Trophoblast cell (in vitro differentiated cells and primary cell): ENCODE results near the gene DNAJC13. TPM values are rescaled to one million over a fixed set of nuclear protein-coding genes. Genes with fewer than 3 reads are reported as not detected.

Experiments used
- DNase-seq, 2 donors: peaks; one replicate each; pipeline ENCODE4 v3.0.0-alpha.2; 2016
- H2AFZ ChIP-seq: 2 replicates; pipeline ENCODE4 v1.6.1; 2013; ENCODE audit warnings: low read length, moderate library complexity, mild to moderate bottlenecking; ENCODE audit not compliant: insufficient read depth, poor library complexity
- H2AK5ac ChIP-seq: 2 replicates; pipeline ENCODE4 v1.6.1; 2013; ENCODE audit warnings: mild to moderate bottlenecking, low read length
- H2BK120ac ChIP-seq: 2 replicates; pipeline ENCODE4 v1.6.1; 2013; ENCODE audit warnings: low read length, mild to moderate bottlenecking, moderate library complexity; ENCODE audit not compliant: insufficient read depth, poor library complexity
- H2BK12ac ChIP-seq: 2 replicates; pipeline ENCODE4 v1.6.1; 2013; ENCODE audit warnings: mild to moderate bottlenecking, low read length, moderate library complexity
- H2BK5ac ChIP-seq: 2 replicates; pipeline ENCODE4 v1.6.1; 2013; ENCODE audit warnings: low read length, low read depth, moderate library complexity, mild to moderate bottlenecking; ENCODE audit not compliant: poor library complexity
- H3K14ac ChIP-seq: 2 replicates; pipeline ENCODE4 v1.6.1; 2013; ENCODE audit warnings: mild to moderate bottlenecking, low read length
- H3K18ac ChIP-seq: 2 replicates; pipeline ENCODE4 v1.6.1; 2013; ENCODE audit warnings: mild to moderate bottlenecking, low read length
- H3K23ac ChIP-seq: 2 replicates; pipeline ENCODE4 v1.6.1; 2013; ENCODE audit warnings: low read length
- H3K27ac ChIP-seq: 2 replicates; pipeline ENCODE4 v1.5.1; 2013; ENCODE audit warnings: low read depth, mild to moderate bottlenecking, inconsistent platforms, low read length, moderate library complexity
- H3K27me3 ChIP-seq: 2 replicates; pipeline ENCODE4 v1.6.1; 2013; ENCODE audit warnings: inconsistent platforms, mild to moderate bottlenecking, low read length, moderate library complexity; ENCODE audit not compliant: insufficient read depth
- H3K36me3 ChIP-seq, 2 experiments: 1 replicate in 1 of 2; 2 replicates in 1 of 2; pipeline ENCODE4 v1.6.1; 2013; ENCODE audit warnings: low read length in 2 of 2, mild to moderate bottlenecking in 2 of 2, moderate library complexity in 1 of 2; ENCODE audit not compliant: insufficient read depth in 2 of 2, control insufficient read depth in 1 of 2
- H3K4ac ChIP-seq: 2 replicates; pipeline ENCODE4 v1.6.1; 2013; ENCODE audit warnings: low read depth, mild to moderate bottlenecking, low read length, moderate library complexity
- H3K4me1 ChIP-seq, 2 experiments: 1 replicate in 1 of 2; 2 replicates in 1 of 2; pipeline ENCODE4 v1.6.1; 2013; ENCODE audit warnings: low read length in 2 of 2, mild to moderate bottlenecking in 2 of 2, moderate library complexity in 1 of 2; ENCODE audit not compliant: insufficient read depth in 2 of 2, control insufficient read depth in 1 of 2
- H3K4me2 ChIP-seq: 2 replicates; pipeline ENCODE4 v1.6.1; 2013; ENCODE audit warnings: inconsistent platforms, mild to moderate bottlenecking, low read length, moderate library complexity
- H3K4me3 ChIP-seq: 2 replicates; pipeline ENCODE4 v1.5.1; 2013; ENCODE audit warnings: mild to moderate bottlenecking, low read depth, low read length, inconsistent platforms
- H3K79me1 ChIP-seq: one replicate; pipeline ENCODE4 v1.6.1; 2013; ENCODE audit warnings: low read length
- H3K79me2 ChIP-seq: 2 replicates; pipeline ENCODE4 v1.6.1; 2013; ENCODE audit warnings: low read length, mild to moderate bottlenecking; ENCODE audit not compliant: control insufficient read depth, insufficient read depth, poor library complexity
- H3K9ac ChIP-seq: 2 replicates; pipeline ENCODE4 v1.6.1; 2013; ENCODE audit warnings: mild to moderate bottlenecking, low read length
- H3K9me3 ChIP-seq: 2 replicates; pipeline ENCODE4 v1.6.1; 2013; ENCODE audit warnings: low read depth, mild to moderate bottlenecking, control low read depth, inconsistent platforms, low read length; ENCODE audit not compliant: insufficient read depth
- H4K12ac ChIP-seq: 2 replicates; pipeline ENCODE4 v1.6.1; 2013; ENCODE audit warnings: low read depth, mild to moderate bottlenecking, low read length, moderate library complexity
- H4K8ac ChIP-seq: 2 replicates; pipeline ENCODE4 v1.6.1; 2013; ENCODE audit warnings: low read depth, mild to moderate bottlenecking, low read length, moderate library complexity
- H4K91ac ChIP-seq: one replicate; pipeline ENCODE4 v1.6.1; 2013; ENCODE audit warnings: low read depth, mild to moderate bottlenecking, low read length, moderate library complexity
- WGBS: extraction: QIAGEN DNeasy Blood & Tissue Kit; methylation state at CpG from one replicate; pipeline ENCODE4 v1.1.7; 2013; ENCODE audit warnings: missing lambda C conversion rate; ENCODE audit not compliant: insufficient read length, insufficient coverage; ENCODE audit errors: extremely low coverage; 5-methylcytosine and 5-hydroxymethylcytosine counted together
- polyA plus RNA-seq: library from polyadenylated mRNA; stranded (reverse); fragments of 200-250 nt; gene quantifications from 2 replicates; pipeline ENCODE4 v1.2.3, GENCODE V29; 2013

DNAJC13 gene, protein sequence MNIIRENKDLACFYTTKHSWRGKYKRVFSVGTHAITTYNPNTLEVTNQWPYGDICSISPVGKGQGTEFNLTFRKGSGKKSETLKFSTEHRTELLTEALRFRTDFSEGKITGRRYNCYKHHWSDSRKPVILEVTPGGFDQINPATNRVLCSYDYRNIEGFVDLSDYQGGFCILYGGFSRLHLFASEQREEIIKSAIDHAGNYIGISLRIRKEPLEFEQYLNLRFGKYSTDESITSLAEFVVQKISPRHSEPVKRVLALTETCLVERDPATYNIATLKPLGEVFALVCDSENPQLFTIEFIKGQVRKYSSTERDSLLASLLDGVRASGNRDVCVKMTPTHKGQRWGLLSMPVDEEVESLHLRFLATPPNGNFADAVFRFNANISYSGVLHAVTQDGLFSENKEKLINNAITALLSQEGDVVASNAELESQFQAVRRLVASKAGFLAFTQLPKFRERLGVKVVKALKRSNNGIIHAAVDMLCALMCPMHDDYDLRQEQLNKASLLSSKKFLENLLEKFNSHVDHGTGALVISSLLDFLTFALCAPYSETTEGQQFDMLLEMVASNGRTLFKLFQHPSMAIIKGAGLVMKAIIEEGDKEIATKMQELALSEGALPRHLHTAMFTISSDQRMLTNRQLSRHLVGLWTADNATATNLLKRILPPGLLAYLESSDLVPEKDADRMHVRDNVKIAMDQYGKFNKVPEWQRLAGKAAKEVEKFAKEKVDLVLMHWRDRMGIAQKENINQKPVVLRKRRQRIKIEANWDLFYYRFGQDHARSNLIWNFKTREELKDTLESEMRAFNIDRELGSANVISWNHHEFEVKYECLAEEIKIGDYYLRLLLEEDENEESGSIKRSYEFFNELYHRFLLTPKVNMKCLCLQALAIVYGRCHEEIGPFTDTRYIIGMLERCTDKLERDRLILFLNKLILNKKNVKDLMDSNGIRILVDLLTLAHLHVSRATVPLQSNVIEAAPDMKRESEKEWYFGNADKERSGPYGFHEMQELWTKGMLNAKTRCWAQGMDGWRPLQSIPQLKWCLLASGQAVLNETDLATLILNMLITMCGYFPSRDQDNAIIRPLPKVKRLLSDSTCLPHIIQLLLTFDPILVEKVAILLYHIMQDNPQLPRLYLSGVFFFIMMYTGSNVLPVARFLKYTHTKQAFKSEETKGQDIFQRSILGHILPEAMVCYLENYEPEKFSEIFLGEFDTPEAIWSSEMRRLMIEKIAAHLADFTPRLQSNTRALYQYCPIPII (N-terminal part only)
- 15.2 and 15.9 TPM in 2 replicates for polyA plus RNA-seq

DNA sequence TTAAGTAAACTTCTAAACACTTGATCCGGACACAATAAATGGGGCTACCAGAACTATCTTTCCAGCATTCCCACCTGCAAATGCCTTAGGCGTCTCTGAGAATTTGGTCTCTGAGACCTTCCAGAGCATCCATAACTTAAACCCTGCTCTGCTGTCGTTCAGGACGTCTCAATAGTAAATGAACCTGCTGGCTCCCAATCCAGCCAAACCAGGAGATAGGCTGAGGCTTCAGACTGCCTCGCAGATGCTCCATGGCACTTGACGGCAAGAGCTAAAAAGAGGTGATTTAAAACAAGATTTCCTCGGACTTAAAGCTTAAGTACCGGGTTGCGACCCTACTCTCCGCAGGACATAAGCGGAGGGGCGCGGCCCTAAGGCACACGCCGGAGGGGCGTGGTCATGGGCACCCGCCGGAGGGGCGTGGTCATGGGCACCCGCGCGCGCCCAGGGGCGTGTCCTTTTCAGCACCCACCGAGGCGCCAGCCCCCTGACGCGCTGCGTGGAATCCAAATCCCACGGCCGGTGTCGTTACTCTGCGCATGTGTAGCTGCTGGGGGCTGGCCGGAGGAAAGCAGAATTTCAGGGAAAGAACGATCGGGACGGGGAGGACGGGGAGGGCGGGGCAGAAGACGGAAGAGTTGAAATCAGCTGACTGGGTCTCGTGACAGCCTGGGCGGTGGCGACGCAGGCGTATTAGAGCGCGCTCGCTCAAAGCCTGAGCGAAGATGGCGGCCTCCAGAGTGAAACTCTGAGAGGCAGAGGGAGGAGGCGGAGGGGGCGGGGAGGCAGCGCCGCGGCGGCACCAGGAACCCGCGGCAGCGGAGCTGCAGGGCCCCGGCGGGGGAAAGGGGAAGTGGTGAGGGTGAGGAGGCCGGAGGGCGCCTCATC lies at the start of gene DNAJC13:
TSS of gene DNAJC13 (plus strand) at position 696 of the 888 bp plus-strand sequence. CDS start 17,049 bp downstream, outside the sequence.
- H4K91ac ChIP-seq: peak within 1 kb of the TSS; percentile 95
- H3K4me3 ChIP-seq: peak within 1 kb of the TSS; percentile 93
- peak; percentile 92 to 95 for DNase-seq
- H2BK120ac ChIP-seq: peak within 1 kb of the TSS; percentile 88
- no peaks in the 10 kb centered on the region for H3K9me3 ChIP-seq
- H3K4me2 ChIP-seq: peak within 1 kb of the TSS; percentile 91
- H3K4ac ChIP-seq: peak within 1 kb of the TSS; percentile 71
- H4K8ac ChIP-seq: peak within 1 kb of the TSS; percentile 94
- peak within 1 kb of the TSS; percentile 93 for H3K27ac ChIP-seq
- H4K12ac ChIP-seq: peak within 1 kb of the TSS; percentile 96
- peak within 1 kb of the TSS; percentile 97 for H3K14ac ChIP-seq
- peaks cover 5% of the 10 kb centered on the region for H3K79me2 ChIP-seq
- H3K79me1 ChIP-seq: peaks cover 12% of the 10 kb centered on the region
- H3K23ac ChIP-seq: no peak within 1 kb of the TSS
- peak within 1 kb of the TSS; percentile 96 for H3K18ac ChIP-seq
- peak within 1 kb of the TSS; percentile 92 for H2BK5ac ChIP-seq
- H2AFZ ChIP-seq: peak within 1 kb of the TSS; percentile 88
- no peaks in the 10 kb centered on the region for H3K36me3 ChIP-seq
- WGBS: no CpG with 5 or more reads among the region's 63 CpGs
- peak within 1 kb of the TSS; percentile 91 for H3K9ac ChIP-seq
- H2BK12ac ChIP-seq: no peak within 1 kb of the TSS
- no peaks in the 10 kb centered on the region for H3K27me3 ChIP-seq
- H3K4me1 ChIP-seq: no peaks in the 10 kb centered on the region
- peak within 1 kb of the TSS; percentile 82 for H2AK5ac ChIP-seq

DNA sequence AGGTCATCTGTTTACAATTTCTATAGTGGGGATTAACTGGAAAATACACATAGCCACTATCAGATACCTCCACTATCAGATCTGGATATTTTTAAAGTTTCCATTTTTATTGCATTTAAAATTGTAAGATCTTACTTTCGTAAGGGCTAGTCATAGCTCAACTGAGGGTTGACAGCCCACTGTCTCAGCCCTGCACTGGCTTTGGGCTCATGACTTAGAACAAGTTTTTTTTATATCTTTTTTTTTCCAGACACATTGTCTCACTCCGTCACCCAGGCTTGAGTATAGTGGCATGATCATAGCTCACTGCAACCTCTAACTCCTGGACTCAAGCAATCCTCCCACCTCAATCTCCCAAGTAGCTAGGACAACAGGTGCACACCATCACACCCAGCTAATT lies 48.8 kb upstream of the DNAJC13 start:
- Histone ChIP-seq H4K91ac (no peak overlapping the region), H3K79me2 (no peaks in the 10 kb centered on the region), H4K8ac (no peak overlapping the region), H3K4me3 (no peak overlapping the region), H4K12ac (no peak overlapping the region), H3K79me1 (no peaks in the 10 kb centered on the region), H3K4me2 (no peak overlapping the region), H3K27ac (no peak overlapping the region), H2BK5ac (no peak overlapping the region), H2BK120ac (no peak overlapping the region), H3K4me1 (no peaks in the 10 kb centered on the region), H3K9me3 (no peaks in the 10 kb centered on the region), H3K18ac (no peak overlapping the region), H3K14ac (no peak overlapping the region), H3K4ac (no peak overlapping the region), H2AFZ (no peak overlapping the region), H3K27me3 (no peaks in the 10 kb centered on the region), H3K36me3 (peaks cover 0 to 4% of the 10 kb centered on the region in 2 experiments), H3K23ac (no peak overlapping the region), H2BK12ac (no peak overlapping the region), H3K9ac (no peak overlapping the region), H2AK5ac (no peak overlapping the region)
- WGBS: no CpG with 5 or more reads among the region's 2 CpGs
- no peak for DNase-seq

DNA sequence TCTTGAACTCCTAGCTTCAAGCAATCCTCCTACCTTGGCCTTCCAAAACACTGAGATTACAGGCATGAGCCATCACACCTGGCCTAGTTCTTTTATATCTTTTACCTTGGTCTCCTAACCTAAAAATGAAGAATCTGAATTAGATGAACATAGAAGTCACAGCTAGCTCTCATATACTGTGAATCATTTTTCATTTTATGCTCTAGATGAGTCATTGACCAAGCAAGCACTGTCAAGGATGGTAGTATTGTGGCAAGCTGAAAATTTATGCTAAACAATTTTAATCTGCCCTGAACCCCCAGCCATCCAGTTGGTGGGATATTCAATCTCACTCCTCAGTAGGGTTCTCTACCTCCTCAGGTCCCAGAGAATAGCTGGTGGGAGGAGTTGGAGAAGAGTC lies 48.3 kb upstream of the DNAJC13 start:
- Histone ChIP-seq H3K4ac (no peak overlapping the region), H2AK5ac (no peak overlapping the region), H3K36me3 (peaks cover 0 to 4% of the 10 kb centered on the region in 2 experiments), H3K27me3 (no peaks in the 10 kb centered on the region), H3K9ac (no peak overlapping the region), H3K79me1 (no peaks in the 10 kb centered on the region), H2BK5ac (no peak overlapping the region), H3K79me2 (no peaks in the 10 kb centered on the region), H3K27ac (no peak overlapping the region), H3K18ac (no peak overlapping the region), H3K4me1 (no peaks in the 10 kb centered on the region), H3K4me2 (no peak overlapping the region), H4K8ac (no peak overlapping the region), H4K12ac (no peak overlapping the region), H3K23ac (no peak overlapping the region), H2BK12ac (no peak overlapping the region), H2BK120ac (no peak overlapping the region), H3K14ac (no peak overlapping the region), H3K9me3 (no peaks in the 10 kb centered on the region), H4K91ac (no peak overlapping the region), H3K4me3 (no peak overlapping the region), H2AFZ (no peak overlapping the region)
- no peak for DNase-seq
